Measurements from ENCODE around the gene RASGEF1C.

DNA sequence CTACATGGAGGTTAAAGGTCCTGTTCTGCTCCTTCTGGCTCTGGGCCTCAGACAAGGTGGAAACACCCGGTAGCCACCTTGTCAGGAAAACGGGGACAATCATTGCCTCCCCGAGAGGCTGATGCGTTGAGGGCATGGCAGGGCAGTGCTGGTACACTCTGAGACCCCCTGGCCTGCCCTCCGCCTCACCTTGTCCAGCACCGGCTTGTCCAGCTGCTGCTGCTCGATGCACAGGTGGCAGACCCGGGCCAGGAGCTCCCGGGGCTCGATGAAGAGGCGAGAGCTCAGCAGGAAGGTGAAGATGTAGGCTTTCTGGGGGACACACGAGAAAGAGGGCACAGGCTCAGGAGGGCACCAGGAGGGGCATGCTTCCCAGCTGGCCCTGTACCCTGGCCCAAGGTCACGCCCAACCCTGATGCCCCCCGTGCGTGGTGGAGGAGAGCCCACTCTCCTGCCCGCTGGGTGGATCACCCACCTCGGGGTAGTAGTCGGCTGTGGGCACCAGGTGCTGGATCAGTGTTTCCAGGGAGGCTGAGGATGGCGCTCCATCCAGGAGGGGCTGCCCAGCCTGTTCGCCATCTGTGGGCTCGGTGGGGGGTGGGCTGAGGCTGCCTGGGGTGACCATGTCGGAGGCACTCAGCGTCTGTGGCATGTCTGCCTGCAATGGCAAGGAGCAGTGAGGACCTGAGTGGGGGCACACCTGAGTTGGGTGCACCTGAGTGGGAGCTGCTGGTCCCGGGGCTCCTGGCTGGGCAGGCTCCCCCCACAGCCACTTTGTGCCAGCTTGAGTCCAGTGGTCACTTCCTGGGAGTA, 71.4 kb downstream of the RASGEF1C start:
- TF ChIP-seq POLR2A (IDR thresholded peaks at IDR 0.05), result no peak
- TF ChIP-seq, protein P1, sequence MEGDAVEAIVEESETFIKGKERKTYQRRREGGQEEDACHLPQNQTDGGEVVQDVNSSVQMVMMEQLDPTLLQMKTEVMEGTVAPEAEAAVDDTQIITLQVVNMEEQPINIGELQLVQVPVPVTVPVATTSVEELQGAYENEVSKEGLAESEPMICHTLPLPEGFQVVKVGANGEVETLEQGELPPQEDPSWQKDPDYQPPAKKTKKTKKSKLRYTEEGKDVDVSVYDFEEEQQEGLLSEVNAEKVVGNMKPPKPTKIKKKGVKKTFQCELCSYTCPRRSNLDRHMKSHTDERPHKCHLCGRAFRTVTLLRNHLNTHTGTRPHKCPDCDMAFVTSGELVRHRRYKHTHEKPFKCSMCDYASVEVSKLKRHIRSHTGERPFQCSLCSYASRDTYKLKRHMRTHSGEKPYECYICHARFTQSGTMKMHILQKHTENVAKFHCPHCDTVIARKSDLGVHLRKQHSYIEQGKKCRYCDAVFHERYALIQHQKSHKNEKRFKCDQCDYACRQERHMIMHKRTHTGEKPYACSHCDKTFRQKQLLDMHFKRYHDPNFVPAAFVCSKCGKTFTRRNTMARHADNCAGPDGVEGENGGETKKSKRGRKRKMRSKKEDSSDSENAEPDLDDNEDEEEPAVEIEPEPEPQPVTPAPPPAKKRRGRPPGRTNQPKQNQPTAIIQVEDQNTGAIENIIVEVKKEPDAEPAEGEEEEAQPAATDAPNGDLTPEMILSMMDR (IDR thresholded peaks at IDR 0.05), result no peak

All from Peyer's patch (tissue), 4 donors.